ENCODE results near the gene YY1. TPM values are rescaled to one million over a fixed set of nuclear protein-coding genes. Genes with fewer than 3 reads are reported as not detected.

YY1 gene
- total and polyA plus RNA-seq, 8 donors = 23.0 to 68.1 (median 41.9) TPM

DNA sequence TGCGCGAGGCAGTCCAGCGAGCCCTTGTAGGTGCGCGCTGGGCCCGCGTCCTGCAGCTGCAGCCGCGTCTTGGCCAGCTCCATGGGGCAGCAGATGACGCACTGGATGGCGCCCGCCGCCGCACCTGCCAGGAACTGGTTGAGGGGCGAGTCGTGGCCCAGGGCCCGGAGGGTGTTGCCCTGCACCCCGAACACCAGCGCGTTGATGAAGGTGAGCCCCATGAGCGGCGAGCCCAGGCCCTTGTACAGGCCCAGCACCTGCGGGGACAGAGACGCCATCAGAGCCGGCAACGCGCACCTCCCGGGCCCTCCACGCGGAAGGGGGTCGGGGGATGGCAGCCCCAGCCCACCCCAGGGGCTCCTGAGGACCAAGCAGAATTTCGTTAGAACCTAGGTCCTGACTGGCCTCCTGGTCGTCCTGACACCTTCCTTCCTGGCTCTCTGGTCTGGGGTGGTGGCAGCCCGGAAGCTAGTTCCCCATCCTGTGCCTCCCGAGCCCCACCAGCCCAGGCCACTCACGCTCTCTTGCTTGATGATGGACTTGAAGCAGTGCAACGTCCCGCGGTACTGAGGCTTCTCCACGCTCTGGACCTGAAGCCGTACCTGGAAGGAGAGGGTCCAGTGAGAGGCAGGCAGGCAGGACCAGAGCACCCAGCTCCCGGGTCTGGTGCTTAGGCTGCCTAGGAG, 54.0 kb downstream of the YY1 start:
- 94 to 96% (median 95%) methylated on average over 6 to 42 of the region's 42 CpGs for WGBS, 5 donors
- DNase-seq = no peak

GRCh38 chr14:100293497-100294212, 54.7 kb downstream of the YY1 start:
- TF ChIP-seq POLR2AphosphoS5 (IDR thresholded peaks at IDR 0.05) = no peak
- Histone ChIP-seq H3K4me3 (no peak overlapping the region), H3K4me1 (peaks cover 16 to 46% (median 31%) of the 10 kb centered on the region in 4 donors), H3K36me3 (peaks cover 17 to 38% (median 31%) of the 10 kb centered on the region in 4 donors), H3K9me3 (no peaks in the 10 kb centered on the region), H3K27me3 (no peaks in the 10 kb centered on the region), H3K27ac (peak overlapping the region in 1 of 5 donors; percentile 81)
- intact Hi-C loops (cut with DNase I; ENCODE audit: low total_unique reads) = no loop called here
- WGBS, 5 donors = 80 to 87% (median 85%) methylated on average over 13 to 14 of the region's 14 CpGs
- no peak for DNase-seq

More for the DNA sequence above, 54.0 kb downstream of the YY1 start:
- H3K27me3 ChIP-seq = no peaks in the 10 kb centered on the region
- intact Hi-C loops (cut with DNase I; ENCODE audit: low total_unique reads) = no loop called here
- H3K4me3 ChIP-seq = no peak overlapping the region
- H3K36me3 ChIP-seq = peaks cover 17 to 34% (median 28%) of the 10 kb centered on the region in 4 donors
- TF ChIP-seq EP300 (IDR thresholded peaks at IDR 0.05) (no peak), POLR2AphosphoS5 (IDR thresholded peaks at IDR 0.05) (no peak), POLR2A (IDR thresholded peaks at IDR 0.05) (no peak)
- TF ChIP-seq, protein P1, sequence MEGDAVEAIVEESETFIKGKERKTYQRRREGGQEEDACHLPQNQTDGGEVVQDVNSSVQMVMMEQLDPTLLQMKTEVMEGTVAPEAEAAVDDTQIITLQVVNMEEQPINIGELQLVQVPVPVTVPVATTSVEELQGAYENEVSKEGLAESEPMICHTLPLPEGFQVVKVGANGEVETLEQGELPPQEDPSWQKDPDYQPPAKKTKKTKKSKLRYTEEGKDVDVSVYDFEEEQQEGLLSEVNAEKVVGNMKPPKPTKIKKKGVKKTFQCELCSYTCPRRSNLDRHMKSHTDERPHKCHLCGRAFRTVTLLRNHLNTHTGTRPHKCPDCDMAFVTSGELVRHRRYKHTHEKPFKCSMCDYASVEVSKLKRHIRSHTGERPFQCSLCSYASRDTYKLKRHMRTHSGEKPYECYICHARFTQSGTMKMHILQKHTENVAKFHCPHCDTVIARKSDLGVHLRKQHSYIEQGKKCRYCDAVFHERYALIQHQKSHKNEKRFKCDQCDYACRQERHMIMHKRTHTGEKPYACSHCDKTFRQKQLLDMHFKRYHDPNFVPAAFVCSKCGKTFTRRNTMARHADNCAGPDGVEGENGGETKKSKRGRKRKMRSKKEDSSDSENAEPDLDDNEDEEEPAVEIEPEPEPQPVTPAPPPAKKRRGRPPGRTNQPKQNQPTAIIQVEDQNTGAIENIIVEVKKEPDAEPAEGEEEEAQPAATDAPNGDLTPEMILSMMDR (IDR thresholded peaks at IDR 0.05) = no peak
- H3K4me1 ChIP-seq = peaks cover 14 to 40% (median 26%) of the 10 kb centered on the region in 4 donors
- no peak overlapping the region for H3K27ac ChIP-seq
- no peaks in the 10 kb centered on the region for H3K9me3 ChIP-seq

DNA sequence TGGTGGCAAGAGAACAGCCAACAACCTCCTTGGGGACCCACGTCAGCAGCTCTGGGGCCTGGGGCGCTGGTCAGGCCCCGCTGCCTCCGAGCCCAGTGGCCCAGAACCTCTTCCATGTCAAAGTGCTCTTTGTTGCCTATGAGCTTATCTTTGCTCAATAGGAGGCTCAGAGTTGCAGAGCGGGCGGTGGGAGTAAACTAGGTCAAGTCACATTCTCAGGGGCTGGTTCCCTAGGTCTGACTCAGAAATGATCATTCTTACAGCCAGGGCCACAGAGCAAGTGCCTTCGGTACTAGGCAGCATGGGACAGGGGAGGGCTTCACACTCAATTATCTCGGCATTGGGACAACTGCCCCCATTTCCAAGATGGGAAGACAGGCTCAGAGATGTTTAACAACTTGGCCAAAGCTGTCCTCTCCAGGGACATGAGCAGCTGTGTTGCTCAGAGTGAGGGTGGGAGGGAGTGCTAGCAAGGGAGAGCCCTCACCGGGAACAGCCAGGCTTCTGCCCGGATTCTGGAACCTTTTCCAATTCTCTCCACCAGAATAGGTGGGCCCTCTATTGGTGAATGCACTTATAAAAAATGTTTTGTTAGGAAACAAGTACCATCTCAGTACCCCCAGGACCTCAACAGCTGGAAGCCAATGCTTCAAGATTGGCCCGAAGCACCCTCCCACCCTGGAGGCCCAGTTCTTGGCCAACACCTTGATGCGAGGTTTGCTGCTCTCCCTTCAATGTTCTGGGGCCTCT, 55.4 kb downstream of the YY1 start:
- 81 to 86% (median 83%) methylated on average over 11 to 12 of the region's 12 CpGs for WGBS, 5 donors
- H3K36me3 ChIP-seq = peaks cover 17 to 39% (median 31%) of the 10 kb centered on the region in 4 donors
- peak overlapping the region in 1 of 5 donors; percentile 81 for H3K27ac ChIP-seq
- H3K4me1 ChIP-seq = peaks cover 16 to 52% (median 32%) of the 10 kb centered on the region in 4 donors
- no peaks in the 10 kb centered on the region for H3K27me3 ChIP-seq
- intact Hi-C loops (cut with DNase I; ENCODE audit: low total_unique reads) = no loop called here
- peak in 1 of 2 donors; percentile 9 for DNase-seq
- TF ChIP-seq POLR2A (IDR thresholded peaks at IDR 0.05) = no peak
- no peak for TF ChIP-seq EP300 (IDR thresholded peaks at IDR 0.05)
- TF ChIP-seq, protein P1 (IDR thresholded peaks at IDR 0.05) = no peak
- no peak for TF ChIP-seq POLR2AphosphoS5 (IDR thresholded peaks at IDR 0.05)
- no peak overlapping the region for H3K4me3 ChIP-seq
- no peaks in the 10 kb centered on the region for H3K9me3 ChIP-seq

DNA sequence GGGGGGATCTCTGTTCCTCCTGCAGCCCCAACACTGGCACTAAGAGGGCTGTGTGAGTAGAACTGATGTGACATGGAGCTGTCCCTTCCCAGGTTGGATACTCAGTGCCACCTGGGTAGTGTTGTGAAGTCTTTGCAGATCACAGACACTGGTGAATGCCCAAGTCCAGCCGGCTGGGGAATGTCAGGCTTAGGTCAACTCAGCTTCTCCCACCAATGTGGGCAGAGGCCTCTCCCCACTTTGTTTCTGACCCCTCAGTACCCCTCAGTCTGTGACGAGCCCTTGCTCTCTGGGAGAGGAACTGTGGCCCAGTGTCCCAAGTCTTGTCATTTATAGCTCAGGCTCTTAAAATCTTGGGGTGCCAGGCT, 56.0 kb downstream of the YY1 start:
- no peak for TF ChIP-seq POLR2AphosphoS5 (IDR thresholded peaks at IDR 0.05)
- TF ChIP-seq, protein P1 (IDR thresholded peaks at IDR 0.05) = no peak
- no peak for TF ChIP-seq EP300 (IDR thresholded peaks at IDR 0.05)
- TF ChIP-seq POLR2A (IDR thresholded peaks at IDR 0.05) = no peak
- Histone ChIP-seq H3K27ac (peak overlapping the region in 1 of 5 donors; percentile 81), H3K27me3 (no peaks in the 10 kb centered on the region), H3K4me1 (peaks cover 16 to 52% (median 32%) of the 10 kb centered on the region in 4 donors), H3K36me3 (peaks cover 17 to 39% (median 31%) of the 10 kb centered on the region in 4 donors), H3K4me3 (no peak overlapping the region), H3K9me3 (no peaks in the 10 kb centered on the region)
- WGBS, 5 donors = 73 to 95% (median 91%) methylated on average over 2 of the region's 2 CpGs
- DNase-seq = peak in 1 of 2 donors; percentile 1
- intact Hi-C loops (cut with DNase I; ENCODE audit: low total_unique reads) = no loop called here
